HG03558 (cell line): Measurements from ENCODE around the gene ARL5A.
A peak's percentile ranks its signal among the peaks of the same experiment; 100 is the strongest.

Source experiments
- ATAC-seq: cut with Tn5 transposase; IDR thresholded peaks from one replicate; pipeline ENCODE4 v1.9.1; 2021; ENCODE audit warnings: moderate number of reproducible peaks; ENCODE audit not compliant: unreplicated experiment; ENCODE audit errors: extremely low read depth

Gene ARL5A

DNA sequence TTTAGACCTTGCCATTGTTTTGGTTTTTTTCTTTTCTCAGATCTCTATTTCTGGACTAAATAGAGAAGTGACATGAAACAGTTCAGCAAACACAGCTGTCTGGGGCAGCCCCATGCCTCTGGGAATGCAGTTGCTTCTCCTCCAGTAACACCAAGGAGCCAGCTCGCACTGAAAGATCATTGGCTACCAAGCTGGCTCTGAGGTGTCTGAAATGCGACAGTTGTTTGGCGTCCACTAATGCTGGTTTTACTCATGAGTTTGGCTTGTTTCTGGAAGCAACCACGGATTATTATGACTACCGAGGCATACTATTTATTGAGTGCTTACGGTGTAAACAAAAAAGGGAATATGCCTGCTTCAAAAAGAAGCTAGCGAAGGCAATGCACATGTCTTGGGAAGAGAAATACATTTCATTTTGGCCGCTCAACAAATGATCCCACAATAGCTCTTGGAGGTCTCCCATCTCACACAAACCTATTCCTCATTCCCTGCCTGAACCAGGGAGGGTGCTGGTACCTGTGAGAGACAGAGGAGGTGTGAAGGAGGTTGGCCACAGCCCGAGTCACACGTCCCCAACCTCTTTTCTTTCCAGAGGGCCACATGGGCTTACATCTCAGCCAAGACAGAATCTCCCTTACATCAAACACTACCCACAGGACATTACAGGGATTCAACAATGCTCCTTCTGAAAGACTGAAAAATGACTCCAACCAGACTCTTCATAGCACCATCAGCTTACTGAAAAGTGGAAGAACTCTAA lies 56.4 kb downstream of the ARL5A start:
- ATAC-seq: peak; percentile 97

DNA sequence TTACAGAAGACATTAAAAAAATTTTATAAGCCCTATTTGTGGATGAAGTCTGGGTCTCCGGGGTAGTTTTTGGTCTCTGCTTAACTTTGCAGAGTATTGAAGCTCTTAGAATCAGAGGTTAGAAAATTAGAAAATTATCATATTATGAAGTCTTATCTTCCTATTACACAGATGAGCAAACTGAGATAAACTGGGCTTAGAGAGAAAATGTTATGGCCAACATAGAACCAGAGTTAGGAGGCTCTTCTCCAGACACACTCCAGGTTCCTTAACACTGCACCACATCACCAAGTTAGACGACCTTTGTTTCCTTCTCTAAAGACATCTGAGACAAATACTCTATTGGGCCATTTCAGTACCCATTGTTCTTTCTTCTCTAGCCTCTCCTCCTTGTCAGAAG lies 57.2 kb downstream of the ARL5A start:
- peak; percentile 3 for ATAC-seq

DNA sequence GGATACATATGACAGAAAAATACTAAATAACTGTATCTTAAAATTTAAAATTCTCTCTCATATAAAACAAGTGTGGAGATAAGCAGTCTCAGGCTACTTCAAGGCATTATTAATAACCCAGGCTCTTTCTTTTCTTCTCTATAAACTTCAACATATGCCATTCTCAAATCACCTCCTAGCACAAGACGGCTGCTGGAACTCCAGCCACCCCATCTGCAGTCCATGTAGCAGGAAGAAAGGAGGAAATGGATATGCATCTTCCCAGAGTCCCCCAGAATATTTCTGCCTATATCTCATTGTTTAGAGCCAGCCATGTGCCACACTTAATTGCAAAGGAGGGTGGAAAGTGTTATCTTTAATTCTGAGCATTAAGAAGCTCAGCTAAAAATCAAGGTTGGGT lies 58.6 kb downstream of the ARL5A start:
- ATAC-seq: no peak

DNA sequence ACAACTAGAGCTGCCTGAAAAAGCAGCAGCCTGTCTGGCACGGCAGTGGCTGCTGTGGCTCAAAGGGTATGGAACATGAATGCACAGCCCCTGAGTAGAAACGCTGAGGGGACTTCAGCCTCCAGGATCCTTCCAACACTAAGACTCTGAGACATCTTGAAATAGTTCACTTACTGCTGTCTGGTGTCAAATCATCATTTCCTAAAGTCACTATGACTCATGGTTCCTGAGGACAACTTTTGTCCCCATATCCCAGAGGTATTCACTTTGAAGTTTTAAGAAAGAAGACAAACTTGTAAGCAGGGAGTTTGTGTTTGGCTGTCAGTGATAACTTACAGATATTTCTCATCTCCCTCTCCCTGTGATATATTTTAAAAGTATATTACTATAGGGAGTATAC lies 60.7 kb downstream of the ARL5A start:
- no peak for ATAC-seq

DNA sequence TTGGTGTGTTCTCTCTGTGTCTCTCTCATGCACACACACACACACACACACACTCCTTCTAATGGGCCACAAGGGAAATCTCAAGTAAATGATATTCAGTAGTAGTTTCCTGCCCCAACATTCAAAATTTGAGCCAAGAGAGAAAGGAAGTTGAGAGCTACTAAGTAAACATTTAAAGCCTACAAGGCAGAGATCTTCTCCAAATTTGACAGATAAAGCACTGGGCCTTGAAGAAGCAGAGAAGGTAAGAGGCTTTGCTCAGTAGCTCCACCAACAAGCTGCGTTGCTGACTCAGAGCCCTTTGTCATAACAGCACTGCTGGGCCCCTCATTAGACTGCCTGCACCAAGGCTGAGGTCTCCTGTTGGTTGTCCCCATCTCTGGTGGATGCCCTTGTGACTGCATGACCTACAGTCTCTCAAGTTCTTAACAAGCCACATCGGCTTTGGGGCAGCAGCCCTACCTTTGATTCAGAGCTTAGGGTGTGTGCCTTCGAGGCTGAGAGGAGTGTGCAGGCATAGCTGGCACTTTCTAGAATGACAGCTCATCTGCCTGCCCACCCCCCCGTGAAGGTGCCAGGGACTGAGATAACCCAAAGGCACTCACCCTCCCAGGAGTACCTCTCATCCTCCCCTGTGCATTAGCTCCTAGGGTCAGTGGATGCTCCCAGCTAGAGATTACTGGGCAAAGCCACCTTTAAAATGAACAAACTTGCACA lies 61.6 kb downstream of the ARL5A start:
- ATAC-seq: peak; percentile 43

DNA sequence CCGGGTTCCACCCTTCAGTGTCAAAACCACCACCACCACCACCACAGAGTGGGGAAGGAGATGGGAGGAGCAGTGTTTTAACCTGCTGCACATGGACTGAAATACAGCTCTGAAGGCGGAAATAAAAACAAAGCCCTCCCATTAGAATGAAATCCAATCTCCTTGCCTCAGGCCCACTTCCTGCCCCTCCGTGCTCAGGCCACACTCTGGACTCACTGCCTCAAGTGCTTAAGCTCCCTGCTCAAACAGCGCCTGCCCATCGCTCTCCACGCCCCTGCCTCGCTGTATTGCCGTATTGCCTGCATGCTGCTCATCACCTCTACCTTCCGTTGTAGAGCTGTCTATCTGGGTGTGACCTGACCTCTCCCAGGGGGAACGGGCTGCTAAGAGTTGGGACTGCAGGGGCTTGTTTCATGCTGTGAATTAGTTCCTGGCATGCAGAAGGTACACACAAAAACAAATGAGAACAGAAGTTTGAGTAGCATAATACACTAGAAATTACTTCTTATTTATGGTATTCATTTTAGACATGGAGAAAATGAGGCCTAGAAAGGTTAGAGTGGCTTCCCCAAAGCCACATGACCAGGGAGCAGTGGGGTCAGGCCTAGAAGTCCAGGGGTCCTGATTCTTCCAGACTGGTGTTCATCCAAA lies 62.3 kb downstream of the ARL5A start:
- no peak for ATAC-seq

DNA sequence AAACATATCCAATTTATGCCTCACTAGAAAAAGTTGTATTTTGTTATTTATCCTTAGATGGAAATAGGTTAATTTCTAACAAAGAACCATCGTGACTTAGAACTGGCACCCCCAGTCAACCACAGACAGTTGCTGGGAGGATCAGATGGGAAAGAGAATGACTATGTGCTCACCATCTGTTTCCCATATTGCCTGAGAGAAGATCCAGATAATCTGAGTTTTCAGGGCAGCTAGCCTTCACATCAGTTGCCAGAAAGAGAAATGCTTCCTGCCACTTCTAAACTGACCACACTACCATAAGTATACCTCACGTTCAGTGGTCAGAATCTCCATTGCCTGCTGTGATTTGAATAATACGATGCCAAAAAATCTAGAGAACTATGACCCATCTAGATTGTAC lies 65.5 kb downstream of the ARL5A start:
- ATAC-seq: no peak

DNA sequence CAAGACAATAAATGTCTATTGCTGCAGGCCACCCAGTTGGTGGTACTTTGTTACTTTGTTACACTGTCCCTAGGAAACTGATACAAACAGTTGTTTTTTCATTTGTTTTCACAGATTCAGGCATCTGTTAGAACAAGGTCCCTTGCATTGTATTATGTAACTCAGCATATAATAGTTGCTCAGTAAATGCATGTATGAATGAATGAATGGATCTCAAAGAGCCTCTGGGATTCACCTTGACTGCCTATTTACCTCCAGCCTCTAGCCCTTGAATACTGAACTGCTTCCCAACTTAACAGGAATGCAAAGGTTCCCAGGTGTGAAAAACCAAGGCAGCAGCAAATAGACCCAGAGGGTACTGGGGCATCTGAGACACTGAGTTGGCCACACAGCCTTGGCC lies 66.5 kb downstream of the ARL5A start:
- no peak for ATAC-seq

DNA sequence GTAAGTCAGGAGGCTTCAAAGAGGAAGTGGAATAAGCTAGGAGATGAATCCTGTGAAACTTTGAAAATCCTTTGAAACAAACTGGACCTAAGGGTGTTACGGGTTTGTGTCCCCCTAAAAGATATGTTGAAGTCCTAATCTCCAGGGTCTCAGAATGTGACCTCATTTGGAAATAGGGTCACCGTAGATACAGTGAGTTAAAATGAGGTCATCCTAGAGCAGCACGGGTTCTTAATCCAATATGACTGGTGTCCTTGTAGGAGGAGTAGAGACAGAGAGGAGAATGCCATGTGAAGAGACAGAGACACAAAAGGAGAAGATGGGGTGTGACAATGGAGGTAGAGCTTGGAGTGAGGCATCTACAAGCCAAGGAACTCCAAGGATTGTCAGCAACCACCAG lies 67.0 kb downstream of the ARL5A start:
- no peak for ATAC-seq

DNA sequence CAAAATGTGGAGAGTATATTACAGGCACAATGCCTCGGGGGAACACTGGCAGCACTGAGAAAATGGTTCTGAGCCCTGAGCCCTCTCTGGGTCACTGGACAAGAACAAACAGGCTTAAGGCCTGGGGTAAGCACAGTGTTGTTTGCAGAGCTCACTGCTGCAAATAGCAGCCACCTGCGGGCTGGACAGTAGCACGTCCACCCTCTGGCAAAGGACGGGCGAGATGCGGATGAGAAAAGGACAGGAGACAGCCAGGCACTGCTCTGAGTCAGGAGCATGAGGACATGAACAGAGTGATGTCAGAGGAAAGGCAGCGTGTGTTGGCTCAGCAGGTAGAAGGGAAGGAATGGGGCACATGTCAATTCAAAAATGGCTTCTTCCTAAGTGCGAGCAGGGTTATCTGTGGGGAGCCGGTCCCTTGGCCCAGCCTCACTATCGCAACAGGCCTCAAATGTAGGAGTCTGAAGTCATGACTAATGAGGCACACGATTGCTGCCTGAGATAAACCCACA lies 68.0 kb downstream of the ARL5A start:
- ATAC-seq: no peak

DNA sequence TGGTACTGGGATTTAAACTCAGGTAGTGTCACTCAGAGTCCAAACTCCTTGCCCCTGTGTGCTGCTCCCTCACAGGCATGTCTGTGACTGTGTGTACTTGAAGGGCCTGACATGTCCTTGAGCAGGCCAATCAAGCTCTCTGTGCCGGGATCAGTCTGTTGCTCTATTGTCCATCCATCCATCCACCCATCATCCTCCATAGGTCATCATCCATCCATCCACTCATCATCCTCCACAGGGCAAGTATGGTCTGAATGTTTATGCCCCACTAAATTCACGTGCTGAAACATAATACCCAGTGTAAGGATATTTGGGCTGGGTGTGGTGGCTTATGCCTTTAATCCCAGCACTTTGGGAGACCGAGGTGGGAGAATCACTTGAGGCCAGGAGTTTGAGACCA lies 69.5 kb downstream of the ARL5A start:
- ATAC-seq: no peak

DNA sequence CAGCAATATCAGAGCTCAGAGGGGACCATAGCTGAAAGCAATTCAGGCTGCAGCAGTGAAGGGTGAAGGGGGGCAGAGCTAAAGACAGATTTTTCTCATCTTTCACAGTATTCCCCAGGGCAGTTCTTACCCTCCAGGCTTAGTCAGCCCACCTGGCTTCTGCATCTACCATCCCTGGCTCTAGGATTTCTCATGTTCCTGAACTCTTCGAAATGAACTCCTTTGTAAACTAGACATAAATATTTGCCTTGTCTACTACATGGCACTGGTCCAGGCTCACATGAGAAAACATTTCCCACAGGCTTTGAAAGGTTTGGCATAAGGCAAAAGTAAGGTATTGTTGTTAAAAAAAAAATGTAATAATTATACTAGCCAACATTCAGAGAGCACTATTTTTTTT lies 70.4 kb downstream of the ARL5A start:
- ATAC-seq: no peak

DNA sequence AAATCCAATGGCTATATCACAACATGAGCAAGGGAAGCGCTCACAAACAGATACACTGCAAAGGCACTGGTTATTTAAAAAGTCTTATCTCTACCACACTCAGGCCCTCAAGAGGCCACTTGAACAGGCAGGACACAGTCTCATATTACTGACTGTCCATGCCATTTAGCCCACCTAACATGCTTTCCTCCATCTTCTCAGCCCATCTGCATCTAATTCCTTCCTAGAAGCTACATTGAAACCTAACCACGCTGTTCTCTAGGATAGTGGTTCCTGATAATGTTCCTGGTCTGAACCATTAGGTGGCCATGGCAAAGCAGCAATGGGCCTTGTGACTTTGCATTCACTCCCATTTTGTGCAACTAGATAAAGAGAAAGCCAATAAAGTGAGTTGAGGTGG lies 71.4 kb downstream of the ARL5A start:
- no peak for ATAC-seq

DNA sequence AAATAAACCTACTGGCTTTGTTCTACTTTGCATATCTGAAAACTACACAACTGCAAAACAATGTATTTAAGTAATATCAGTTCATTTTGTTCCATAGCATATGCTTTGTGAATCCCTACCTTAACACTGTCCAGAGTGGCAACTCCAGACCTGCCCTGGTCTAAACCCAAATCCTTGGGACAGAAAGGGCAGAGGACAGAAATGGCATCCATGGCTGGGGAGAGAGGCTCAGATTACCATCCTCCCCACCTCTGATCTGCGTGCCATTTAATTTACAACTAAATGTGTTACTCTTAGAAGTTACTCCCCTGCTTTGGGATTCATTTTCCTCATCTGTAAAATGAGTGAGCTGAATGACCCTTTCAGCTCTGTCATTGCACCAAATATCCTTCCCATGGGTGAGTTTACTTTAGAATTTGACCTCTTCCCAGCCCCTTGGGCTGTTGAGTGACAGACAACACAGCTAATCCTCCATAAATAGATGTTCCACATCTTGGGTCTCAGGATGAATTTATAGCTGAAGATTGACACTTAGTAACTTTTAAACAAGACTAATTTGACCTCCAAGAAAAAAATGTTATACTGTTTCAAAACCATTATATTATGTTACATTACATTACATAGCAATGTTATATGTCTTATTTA lies 73.8 kb downstream of the ARL5A start:
- ATAC-seq: no peak

DNA sequence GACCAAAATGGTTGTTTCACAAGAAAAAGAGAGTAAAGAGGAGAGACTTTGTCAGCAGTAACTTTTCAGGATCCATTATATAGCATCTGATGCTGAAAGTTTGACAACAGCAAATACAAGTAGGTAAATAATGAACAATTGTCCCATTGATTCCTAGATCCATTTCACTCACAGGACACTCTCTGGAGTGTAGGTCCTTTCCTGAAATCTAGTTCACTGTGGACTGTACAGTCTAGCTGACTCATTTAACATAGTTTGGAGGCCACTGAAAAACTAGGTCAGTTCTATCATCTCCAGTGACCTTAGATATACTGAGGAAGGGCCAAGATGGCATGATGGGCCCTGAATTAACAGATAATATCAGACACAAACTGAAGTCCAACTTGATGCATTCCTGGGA lies 74.7 kb downstream of the ARL5A start:
- ATAC-seq: no peak
